ENCODE results near the gene OMA1.
A peak's percentile ranks its signal among the peaks of the same experiment; 100 is the strongest.

Gene OMA1

DNA sequence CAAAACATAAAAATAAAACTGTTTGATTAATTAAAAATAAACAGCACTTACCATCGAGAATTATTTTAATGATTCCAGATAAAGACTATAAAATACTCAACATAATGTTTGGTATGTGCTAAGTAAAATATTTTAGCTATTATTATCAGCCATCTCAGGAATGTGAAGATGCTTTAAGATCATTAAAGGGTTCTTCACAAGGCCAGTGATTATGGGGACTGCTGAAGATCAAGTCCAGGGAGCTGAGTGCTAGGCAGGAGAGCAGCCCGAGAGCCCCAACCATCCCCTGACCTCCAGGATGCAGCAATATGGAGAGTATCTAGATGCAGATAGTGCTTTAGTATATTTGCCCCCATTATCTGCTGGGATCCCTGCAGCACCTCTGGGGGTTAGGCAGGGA, 35.1 kb upstream of the OMA1 start:
- TF ChIP-seq, protein P1, sequence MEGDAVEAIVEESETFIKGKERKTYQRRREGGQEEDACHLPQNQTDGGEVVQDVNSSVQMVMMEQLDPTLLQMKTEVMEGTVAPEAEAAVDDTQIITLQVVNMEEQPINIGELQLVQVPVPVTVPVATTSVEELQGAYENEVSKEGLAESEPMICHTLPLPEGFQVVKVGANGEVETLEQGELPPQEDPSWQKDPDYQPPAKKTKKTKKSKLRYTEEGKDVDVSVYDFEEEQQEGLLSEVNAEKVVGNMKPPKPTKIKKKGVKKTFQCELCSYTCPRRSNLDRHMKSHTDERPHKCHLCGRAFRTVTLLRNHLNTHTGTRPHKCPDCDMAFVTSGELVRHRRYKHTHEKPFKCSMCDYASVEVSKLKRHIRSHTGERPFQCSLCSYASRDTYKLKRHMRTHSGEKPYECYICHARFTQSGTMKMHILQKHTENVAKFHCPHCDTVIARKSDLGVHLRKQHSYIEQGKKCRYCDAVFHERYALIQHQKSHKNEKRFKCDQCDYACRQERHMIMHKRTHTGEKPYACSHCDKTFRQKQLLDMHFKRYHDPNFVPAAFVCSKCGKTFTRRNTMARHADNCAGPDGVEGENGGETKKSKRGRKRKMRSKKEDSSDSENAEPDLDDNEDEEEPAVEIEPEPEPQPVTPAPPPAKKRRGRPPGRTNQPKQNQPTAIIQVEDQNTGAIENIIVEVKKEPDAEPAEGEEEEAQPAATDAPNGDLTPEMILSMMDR (IDR thresholded peaks at IDR 0.05; ENCODE audit: low read depth, low read length, missing control alignments), result no peak
- DNase-seq (ENCODE audit: extremely low read depth, low read depth), result no peak
- H3K4me3 ChIP-seq (replicated peaks; ENCODE audit: low read depth, low read length), result no peak overlapping the region

DNA sequence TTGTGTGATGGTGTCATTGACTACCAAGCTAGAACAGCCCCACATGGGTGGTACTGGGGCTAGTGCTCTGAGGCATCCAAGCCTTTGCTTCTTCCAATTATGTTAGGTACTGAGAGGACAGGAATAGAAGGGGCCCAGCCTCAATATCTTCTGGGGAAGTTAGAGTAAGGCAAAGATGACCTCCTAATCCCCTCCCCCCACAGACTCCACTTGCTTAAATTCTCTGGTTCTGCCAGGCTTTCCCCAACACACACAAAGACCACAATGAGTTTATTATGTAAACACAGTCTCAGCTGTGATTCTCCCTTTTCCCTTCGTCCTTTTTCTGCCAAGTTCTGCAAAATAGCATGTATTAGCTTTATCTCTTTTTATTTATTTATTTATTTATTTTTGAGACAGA, 33.7 kb upstream of the OMA1 start:
- TF ChIP-seq, protein P1 (IDR thresholded peaks at IDR 0.05; ENCODE audit: low read depth, low read length, missing control alignments), result no peak
- H3K4me3 ChIP-seq (replicated peaks; ENCODE audit: low read depth, low read length), result no peak overlapping the region
- no peak for DNase-seq (ENCODE audit: extremely low read depth, low read depth)

DNA sequence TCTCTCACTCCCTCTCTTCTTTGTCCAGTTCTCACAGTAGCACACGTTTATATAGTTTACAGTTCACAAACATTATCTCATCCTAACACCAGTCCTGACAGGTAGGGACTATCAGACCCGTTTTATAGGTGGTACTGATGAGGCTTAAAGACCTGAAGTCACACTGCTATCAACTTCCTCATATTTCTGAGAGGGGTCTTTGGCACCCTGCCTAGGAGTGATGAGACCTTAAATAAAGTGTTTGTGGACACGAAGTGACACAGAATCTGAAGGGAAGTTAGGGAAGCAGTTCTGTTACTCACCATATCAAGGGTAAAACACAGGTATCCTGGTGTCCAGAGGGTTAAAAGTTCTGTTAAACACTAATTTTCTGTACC, 31.1 kb upstream of the OMA1 start:
- TF ChIP-seq, protein P1 (IDR thresholded peaks at IDR 0.05; ENCODE audit: low read depth, low read length, missing control alignments), result no peak
- no peak for DNase-seq (ENCODE audit: extremely low read depth, low read depth)
- H3K4me3 ChIP-seq (replicated peaks; ENCODE audit: low read depth, low read length), result no peak overlapping the region

DNA sequence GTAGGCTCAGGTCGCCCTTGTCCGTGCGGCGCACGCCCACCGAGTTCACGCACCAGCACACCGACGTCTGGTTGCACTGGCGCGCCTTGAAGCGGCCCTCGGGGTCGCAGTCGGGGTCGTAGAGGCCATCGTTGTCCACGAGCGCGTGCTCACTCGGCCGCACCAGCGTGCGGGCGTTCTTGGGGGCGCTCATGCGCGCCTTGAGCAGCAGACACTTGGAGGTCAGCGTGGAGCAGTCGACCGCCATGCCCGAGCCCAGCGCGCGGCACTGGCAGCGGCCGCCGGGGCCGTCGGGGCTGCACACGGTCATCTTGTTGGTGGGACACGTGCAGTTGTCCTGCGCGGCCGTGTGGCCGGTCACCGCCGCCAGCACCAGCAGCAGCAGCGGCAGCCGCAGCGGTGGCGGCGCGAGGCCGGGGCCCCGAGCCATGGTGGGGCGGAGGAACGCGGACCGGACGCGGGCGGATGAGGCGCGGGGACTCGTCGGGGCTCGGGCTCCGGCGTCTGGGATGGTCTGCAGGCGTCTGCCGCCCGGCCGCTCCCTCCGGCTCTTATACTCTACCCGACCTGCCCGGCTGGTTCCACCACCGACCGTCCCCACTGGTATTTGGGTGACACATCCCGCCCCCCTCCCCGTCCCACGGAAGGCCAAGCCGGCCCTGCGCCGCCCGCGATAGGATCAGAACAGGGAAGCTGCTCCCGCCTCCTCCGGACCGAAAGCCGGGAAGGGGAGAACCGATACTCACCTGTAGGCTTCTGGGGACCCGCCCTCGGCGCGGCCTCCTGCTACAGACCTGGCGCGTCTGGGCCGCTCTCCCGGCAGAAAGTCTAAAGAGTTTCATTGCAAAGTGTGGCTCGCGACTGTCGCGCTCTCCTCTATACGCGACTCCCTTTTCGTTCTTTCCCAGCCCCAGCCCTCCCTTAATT, 30.5 kb upstream of the OMA1 start, which contains the start of gene TACSTD2:
Gene TACSTD2 (minus strand): TSS at position 526 of the 927 bp plus-strand sequence. CDS start 96 bp downstream, at position 430.
- DNase-seq (ENCODE audit: extremely low read depth, low read depth), result no peak
- H3K4me3 ChIP-seq (replicated peaks; ENCODE audit: low read depth, low read length), result peak within 1 kb of the TSS; percentile 23; the same call in 1 of the 2 replicates
- TF ChIP-seq, protein P1 (IDR thresholded peaks at IDR 0.05; ENCODE audit: low read depth, low read length, missing control alignments), result no peak

DNA sequence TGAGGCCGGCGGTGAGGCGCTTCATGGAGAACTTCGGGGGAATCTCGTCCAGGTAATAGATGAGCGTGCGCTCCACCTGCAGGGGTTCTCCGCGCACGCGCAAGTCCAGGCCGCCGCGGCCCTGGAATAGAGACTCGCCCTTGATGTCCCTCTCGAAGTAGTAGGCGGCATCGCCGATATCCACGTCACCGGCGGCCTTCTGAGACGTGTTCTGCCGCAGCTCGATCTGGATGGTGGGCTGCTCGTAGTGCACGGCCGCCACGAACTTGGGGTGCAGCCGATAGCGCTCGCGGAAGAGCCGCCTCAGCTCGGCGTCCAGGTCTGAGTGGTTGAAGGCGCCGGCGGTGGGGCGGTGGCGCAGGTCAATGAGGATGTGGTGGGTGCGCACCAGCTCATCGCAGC, 29.8 kb upstream of the OMA1 start:
- peak overlapping the region; percentile 23; the same call in 1 of the 2 replicates for H3K4me3 ChIP-seq (replicated peaks; ENCODE audit: low read depth, low read length)
- TF ChIP-seq, protein P1 (IDR thresholded peaks at IDR 0.05; ENCODE audit: low read depth, low read length, missing control alignments), result no peak
- DNase-seq (ENCODE audit: extremely low read depth, low read depth), result no peak

DNA sequence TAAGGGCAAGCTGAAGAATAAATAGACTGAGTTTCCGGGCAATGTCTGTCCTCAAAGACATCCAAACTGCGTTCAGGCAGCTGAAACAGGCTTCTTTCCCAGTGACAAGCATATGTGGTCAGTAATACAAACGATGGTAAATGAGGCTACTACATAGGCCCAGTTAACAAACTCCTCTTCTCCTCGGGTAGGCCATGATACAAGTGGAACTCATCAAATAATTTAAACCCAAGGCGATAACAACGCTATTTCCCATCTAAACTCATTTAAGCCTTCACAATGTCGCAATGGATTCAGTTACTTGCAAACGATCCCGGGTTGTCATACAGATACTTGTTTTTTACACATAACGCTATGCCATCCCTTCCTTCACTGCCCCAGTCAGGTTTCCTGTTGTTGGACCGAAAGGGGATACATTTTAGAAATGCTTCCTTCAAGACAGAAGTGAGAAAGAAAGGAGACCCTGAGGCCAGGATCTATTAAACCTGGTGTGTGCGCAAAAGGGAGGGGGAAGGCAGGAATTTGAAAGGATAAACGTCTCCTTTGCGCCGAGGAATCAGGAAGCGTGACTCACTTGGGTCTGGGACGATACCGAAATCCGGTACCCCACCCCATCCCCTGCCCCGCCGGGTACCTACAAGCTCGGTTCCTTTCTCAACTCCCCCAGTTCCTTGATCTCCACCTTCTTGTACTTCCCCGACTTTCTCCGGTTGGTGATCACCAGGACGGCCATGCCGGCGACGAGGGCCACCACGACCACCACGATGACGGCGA, 29.2 kb upstream of the OMA1 start:
- no peak for DNase-seq (ENCODE audit: extremely low read depth, low read depth)
- TF ChIP-seq, protein P1 (IDR thresholded peaks at IDR 0.05; ENCODE audit: low read depth, low read length, missing control alignments), result no peak
- H3K4me3 ChIP-seq (replicated peaks; ENCODE audit: low read depth, low read length), result 0 out of 2 replicates have a peak overlapping the region, but pooled peaks have one; percentile 23

Data from HFF-Myc (cell line).